Measurements from ENCODE around the gene KRTAP9-2. TPM values are rescaled to one million over a fixed set of nuclear protein-coding genes. Genes with fewer than 3 reads are reported as not detected.

The KRTAP9-2 gene
- not detected in 2 replicates for total RNA-seq

GRCh38 chr17:41226598-41227095 lies at the start of gene KRTAP9-2:
Gene KRTAP9-2, plus strand, starts transcription at chr17:41226648. Its CDS starts 7 bp downstream, at chr17:41226655.

GRCh38 chr17:41177727-41178271 lies 48.6 kb upstream of the KRTAP9-2 start, which contains the start of gene KRTAP4-2:
Gene KRTAP4-2, minus strand, starts transcription at chr17:41178221. Its CDS starts 57 bp downstream, at chr17:41178164.

GRCh38 chr17:41184480-41184961 lies 41.9 kb upstream of the KRTAP9-2 start, which contains the start of gene KRTAP4-1:
Gene KRTAP4-1, minus strand, starts transcription at chr17:41184911. Its CDS starts 57 bp downstream, at chr17:41184854.

GRCh38 chr17:41189837-41190318 lies 36.6 kb upstream of the KRTAP9-2 start, which contains the start of gene KRTAP9-1:
Gene KRTAP9-1, plus strand, starts transcription at chr17:41189887. Its CDS starts 0 bp downstream, at chr17:41189887.

GRCh38 chr17:41232399-41233105 lies 6.1 kb downstream of the KRTAP9-2 start, which contains the start of gene KRTAP9-3:
Gene KRTAP9-3, plus strand, starts transcription at chr17:41232449. Its CDS starts 53 bp downstream, at chr17:41232502.

GRCh38 chr17:41237949-41238437 lies 11.5 kb downstream of the KRTAP9-2 start, which contains the start of gene KRTAP9-8:
Gene KRTAP9-8, plus strand, starts transcription at chr17:41237999. Its CDS starts 53 bp downstream, at chr17:41238052.

GRCh38 chr17:41249637-41250240 lies 23.3 kb downstream of the KRTAP9-2 start, which contains the start of gene KRTAP9-4:
Gene KRTAP9-4, plus strand, starts transcription at chr17:41249687. Its CDS starts 34 bp downstream, at chr17:41249721.

GRCh38 chr17:41255381-41256290 lies 29.2 kb downstream of the KRTAP9-2 start, which contains the start of gene KRTAP9-9:
Gene KRTAP9-9, plus strand, starts transcription at chr17:41255384.

GRCh38 chr17:41265078-41265477 lies 38.6 kb downstream of the KRTAP9-2 start, which contains the start of gene KRTAP9-6:
Gene KRTAP9-6, plus strand, starts transcription at chr17:41265378. Its CDS starts 0 bp downstream, at chr17:41265378.

GRCh38 chr17:41275648-41276190 lies 49.3 kb downstream of the KRTAP9-2 start, which contains the start of gene KRTAP9-7:
Gene KRTAP9-7, plus strand, starts transcription at chr17:41275698. Its CDS starts 0 bp downstream, at chr17:41275698.

Other genes with a start within 250 kb of the KRTAP9-2 start
- gene KRT40, start 242.3 kb upstream of the KRTAP9-2 start, total RNA-seq = not detected in 2 replicates
- gene KRTAP3-3, start 232.5 kb upstream of the KRTAP9-2 start, total RNA-seq = not detected in 2 replicates
- gene KRTAP3-2, start 226.7 kb upstream of the KRTAP9-2 start, total RNA-seq = not detected in 2 replicates
- not detected in 2 replicates for gene KRTAP3-1, start 217.5 kb upstream of the KRTAP9-2 start, total RNA-seq
- gene KRTAP1-5, start 199.4 kb upstream of the KRTAP9-2 start, total RNA-seq = not detected in 2 replicates
- not detected in 2 replicates for gene KRTAP1-4, start 196.5 kb upstream of the KRTAP9-2 start, total RNA-seq
- not detected in 2 replicates for gene KRTAP1-3, start 191.8 kb upstream of the KRTAP9-2 start, total RNA-seq
- not detected in 2 replicates for gene KRTAP1-1, start 185.2 kb upstream of the KRTAP9-2 start, total RNA-seq
- gene KRTAP2-1, start 179.3 kb upstream of the KRTAP9-2 start, total RNA-seq = not detected in 2 replicates
- gene KRTAP2-2, start 171.4 kb upstream of the KRTAP9-2 start, total RNA-seq = not detected in 2 replicates
- gene KRTAP2-3, start 166.5 kb upstream of the KRTAP9-2 start, total RNA-seq = not detected in 2 replicates
- gene KRTAP2-4, start 160.8 kb upstream of the KRTAP9-2 start, total RNA-seq = not detected in 2 replicates
- gene KRTAP4-7, start 142.5 kb upstream of the KRTAP9-2 start, total RNA-seq = not detected in 2 replicates
- gene KRTAP4-8, start 128.5 kb upstream of the KRTAP9-2 start, total RNA-seq = not detected in 2 replicates
- not detected in 2 replicates for gene KRTAP4-16, start 124.4 kb upstream of the KRTAP9-2 start, total RNA-seq
- gene KRTAP4-9, start 121.3 kb upstream of the KRTAP9-2 start, total RNA-seq = not detected in 2 replicates
- not detected in 2 replicates for gene KRTAP4-11, start 108.3 kb upstream of the KRTAP9-2 start, total RNA-seq
- not detected in 2 replicates for gene KRTAP4-12, start 102.5 kb upstream of the KRTAP9-2 start, total RNA-seq
- not detected in 2 replicates for gene KRTAP4-6, start 86.1 kb upstream of the KRTAP9-2 start, total RNA-seq
- not detected in 2 replicates for gene KRTAP4-5, start 76.8 kb upstream of the KRTAP9-2 start, total RNA-seq
- gene KRTAP4-4, start 65.9 kb upstream of the KRTAP9-2 start, total RNA-seq = not detected in 2 replicates
- gene KRTAP4-3, start 58.4 kb upstream of the KRTAP9-2 start, total RNA-seq = not detected in 2 replicates
- gene KRTAP4-2, start 48.4 kb upstream of the KRTAP9-2 start, total RNA-seq = not detected in 2 replicates
- not detected in 2 replicates for gene KRTAP4-1, start 41.7 kb upstream of the KRTAP9-2 start, total RNA-seq
- gene KRTAP9-1, start 36.8 kb upstream of the KRTAP9-2 start, total RNA-seq = not detected in 2 replicates
- gene KRTAP9-3, start 5.8 kb downstream of the KRTAP9-2 start, total RNA-seq = not detected in 2 replicates
- not detected in 2 replicates for gene KRTAP9-8, start 11.4 kb downstream of the KRTAP9-2 start, total RNA-seq
- not detected in 2 replicates for gene KRTAP9-4, start 23.0 kb downstream of the KRTAP9-2 start, total RNA-seq
- gene KRTAP9-9, start 28.7 kb downstream of the KRTAP9-2 start, total RNA-seq = not detected in 2 replicates
- gene KRTAP9-6, start 38.7 kb downstream of the KRTAP9-2 start, total RNA-seq = not detected in 2 replicates
- gene KRTAP9-7, start 49.0 kb downstream of the KRTAP9-2 start, total RNA-seq = not detected in 2 replicates
- gene KRTAP29-1, start 76.2 kb downstream of the KRTAP9-2 start, total RNA-seq = not detected in 2 replicates
- not detected in 2 replicates for gene KRTAP16-1, start 82.7 kb downstream of the KRTAP9-2 start, total RNA-seq
- gene KRTAP17-1, start 89.1 kb downstream of the KRTAP9-2 start, total RNA-seq = not detected in 2 replicates
- gene KRT33A, start 124.2 kb downstream of the KRTAP9-2 start, total RNA-seq = not detected in 2 replicates
- gene KRT33B, start 143.2 kb downstream of the KRTAP9-2 start, total RNA-seq = not detected in 2 replicates
- not detected in 2 replicates for gene KRT34, start 155.7 kb downstream of the KRTAP9-2 start, total RNA-seq
- not detected in 2 replicates for gene KRT31, start 171.0 kb downstream of the KRTAP9-2 start, total RNA-seq
- not detected in 2 replicates for gene KRT37, start 197.9 kb downstream of the KRTAP9-2 start, total RNA-seq
- gene KRT38, start 214.3 kb downstream of the KRTAP9-2 start, total RNA-seq = not detected in 2 replicates
- gene KRT32, start 240.7 kb downstream of the KRTAP9-2 start, total RNA-seq = 0.16 TPM in 1 of 2 replicates, not detected in the other